Common myeloid progenitor, CD34-positive (primary cell): Measurements from ENCODE around the gene DHX16. TPM values are rescaled to one million over a fixed set of nuclear protein-coding genes. Genes with fewer than 3 reads are reported as not detected.
A peak's percentile ranks its signal among the peaks of the same experiment; 100 is the strongest.
"Not testable (repeated sequence)": the region's sequence is repeated elsewhere in the genome, so short reads cannot be mapped to it uniquely, and the experiment has no call there.

Experiments used
- CTCF ChIA-PET: fragments of 350-600 bp; sonication (Branson Sonifier 250); formaldehyde crosslinking; loops from one replicate; lab custom pipeline; 2021; ENCODE audit warnings: antibody characterized with exemption; lab: Charles Lee
- POLR2A ChIA-PET: fragments of 350-600 bp; sonication (Branson Sonifier 250); formaldehyde crosslinking; loops from one replicate; lab custom pipeline; 2021; ENCODE audit warnings: antibody characterized with exemption; lab: Charles Lee
- DNase-seq, 3 donors: peaks; one replicate each; pipeline versions ENCODE4 v3.0.0 to v3.0.0-alpha.2; 2013
- H3K27ac ChIP-seq, 2 experiments: 1 replicate in 1 of 2; 2 replicates in 1 of 2; pipeline ENCODE4 v1.7.0; 2013; ENCODE audit warnings: inconsistent platforms in 2 of 2, low read length in 2 of 2, mild to moderate bottlenecking in 2 of 2, low read depth in 1 of 2, moderate library complexity in 1 of 2; ENCODE audit not compliant: severe bottlenecking in 2 of 2, insufficient read depth in 1 of 2, poor library complexity in 1 of 2
- H3K27me3 ChIP-seq, 5 experiments: replicated peaks in 2 of 5; 1 replicate in 3 of 5; 2 replicates in 2 of 5; pipeline versions ENCODE4 v1.6.1 to v1.7.0; 2013; ENCODE audit warnings: low read length in 4 of 5, mild to moderate bottlenecking in 2 of 5, moderate library complexity in 2 of 5, inconsistent platforms in 1 of 5; ENCODE audit not compliant: insufficient read depth in 5 of 5, control insufficient read depth in 4 of 5
- H3K36me3 ChIP-seq, 4 experiments: 1 replicate in 2 of 4; 2 replicates in 2 of 4; pipeline versions ENCODE4 v1.6.1 to v1.7.0; 2013; ENCODE audit warnings: low read length in 3 of 4, control low read depth in 1 of 4, mild to moderate bottlenecking in 1 of 4; ENCODE audit not compliant: control insufficient read depth in 4 of 4, insufficient read depth in 4 of 4
- H3K4me1 ChIP-seq, 4 experiments: 1 replicate in 3 of 4; 2 replicates in 1 of 4; pipeline versions ENCODE4 v1.6.1 to v1.7.1; 2013; ENCODE audit warnings: low read length in 3 of 4, mild to moderate bottlenecking in 3 of 4, control low read depth in 1 of 4, inconsistent platforms in 1 of 4, moderate library complexity in 1 of 4; ENCODE audit not compliant: control insufficient read depth in 4 of 4, insufficient read depth in 4 of 4; ENCODE audit errors: control extremely low read depth in 1 of 4
- H3K4me3 ChIP-seq, 7 experiments: 1 replicate in 4 of 7; 2 replicates in 3 of 7; pipeline versions ENCODE4 v1.5.1 to v1.7.0; 2013; ENCODE audit warnings: mild to moderate bottlenecking in 7 of 7, low read length in 6 of 7, moderate library complexity in 6 of 7, inconsistent platforms in 2 of 7, low read depth in 2 of 7, control low read depth in 1 of 7; ENCODE audit not compliant: insufficient read depth in 4 of 7, control insufficient read depth in 1 of 7; ENCODE audit errors: extremely low read depth in 1 of 7
- H3K9me3 ChIP-seq, 5 experiments: 1 replicate in 4 of 5; 2 replicates in 1 of 5; pipeline versions ENCODE4 v1.6.1 to v1.7.1; 2013; ENCODE audit warnings: low read length in 4 of 5, mild to moderate bottlenecking in 2 of 5, inconsistent platforms in 1 of 5, low read depth in 1 of 5, moderate library complexity in 1 of 5; ENCODE audit not compliant: control insufficient read depth in 4 of 5, insufficient read depth in 2 of 5; ENCODE audit errors: control extremely low read depth in 1 of 5
- WGBS: methylation state at CpG from one replicate; pipeline ENCODE4 v1.1.5; 2013; ENCODE audit not compliant: insufficient coverage; 5-methylcytosine and 5-hydroxymethylcytosine counted together
- polyA plus RNA-seq: library from polyadenylated mRNA; unstranded; fragments of 120-200 nt; gene quantifications from one replicate; pipeline ENCODE4 v1.2.1, GENCODE V29; 2013

Gene DHX16
- 28.7 TPM for polyA plus RNA-seq

DNA sequence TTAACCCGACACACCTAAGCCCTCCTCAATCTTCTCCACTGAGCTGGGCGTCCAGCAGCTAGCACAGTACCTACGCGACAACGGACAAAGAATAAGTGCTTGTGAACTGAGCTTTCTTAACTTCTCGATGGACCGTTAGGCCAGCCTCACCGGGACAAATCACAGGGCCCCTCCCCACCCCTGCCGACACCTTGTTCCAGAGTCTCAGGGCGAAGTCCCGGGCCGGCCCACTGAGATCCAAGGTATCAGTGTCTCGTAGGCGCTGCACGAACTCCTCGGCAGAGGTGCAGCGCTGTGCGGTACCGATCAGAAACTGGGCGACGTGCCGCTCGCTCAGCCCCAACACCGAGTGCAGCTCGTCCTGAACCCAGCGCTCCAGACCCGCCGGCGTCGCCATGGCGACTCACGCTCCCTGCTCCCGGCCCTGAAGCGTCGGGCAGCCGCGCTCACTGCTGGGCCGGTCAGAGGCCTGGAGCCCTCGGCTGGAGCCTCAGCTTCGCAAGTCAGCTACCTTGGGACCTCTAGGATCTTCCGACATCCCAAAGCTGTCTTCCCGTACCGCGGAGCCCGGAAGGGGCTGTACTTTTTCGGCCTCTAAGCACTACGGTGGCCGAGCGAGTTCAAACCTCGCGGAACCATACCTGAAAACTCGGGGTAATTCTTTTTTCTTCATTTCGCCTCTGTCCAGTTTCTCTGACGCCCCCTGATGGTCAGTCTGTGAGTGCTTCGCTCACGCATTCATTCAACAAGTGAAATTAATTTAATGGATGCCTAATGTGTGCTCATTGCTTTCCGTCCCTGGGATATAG lies at the start of gene DHX16:
Gene DHX16 (minus strand): TSS at position 562 of the 809 bp plus-strand sequence. CDS start 165 bp downstream, at position 397.
- WGBS = 0% methylated on average over 48 of the region's 57 CpGs
- Histone ChIP-seq H3K36me3 (peaks cover 10 to 47% (median 34%) of the 10 kb centered on the region in 4 experiments), H3K4me3 (peak within 1 kb of the TSS; percentile 76 to 99 (median 94)), H3K4me1 (peaks cover 3 to 20% (median 17%) of the 10 kb centered on the region in 4 experiments), H3K27ac (peak within 1 kb of the TSS; percentile 61 to 83), H3K9me3 (no peaks in the 10 kb centered on the region), H3K27me3 (no peaks in the 10 kb centered on the region)
- POLR2A ChIA-PET = interaction anchor here (0.6 to 0.8 kb wide), 3 partner anchors 62 to 131 kb away, joined by 3 to 10 read pairs (median 3); no protein-coding TSS in a partner anchor
- peak; percentile 96 to 97 (median 97) for DNase-seq
- CTCF ChIA-PET = interaction anchor here (1.0 to 18.0 kb wide), 13 partner anchors 9 to 130 kb away, joined by 3 to 622 read pairs (median 8); partner anchors contain the start of genes ATAT1, C6orf136, IER3 and MDC1

- ChIA-PET CTCF (interaction anchor here (1.1 to 30.1 kb wide), 22 partner anchors 9 to 368 kb away, joined by 3 to 622 read pairs (median 6); partner anchors contain the start of genes DHX16, FLOT1, MRPS18B and NRM), POLR2A (interaction anchor here (0.6 to 5.4 kb wide), 7 partner anchors 10 to 106 kb away, joined by 3 to 56 read pairs (median 4); no protein-coding TSS in a partner anchor)
- peak in 2 of 3 donors; percentile 22 to 42 for DNase-seq
- H3K9me3 ChIP-seq, H3K27me3 ChIP-seq: not testable (repeated sequence)
- Histone ChIP-seq H3K4me1 (peaks cover 14 to 50% (median 42%) of the 10 kb centered on the region in 4 experiments), H3K4me3 (peak overlapping the region; percentile 52 to 100 (median 77)), H3K27ac (peak overlapping the region in 1 of 2 experiments; percentile 81), H3K36me3 (peaks cover 8 to 45% (median 35%) of the 10 kb centered on the region in 4 experiments)
- WGBS = 21% methylated on average over 9 of the region's 10 CpGs
Observed at GRCh38 chr6:30722025-30722279, 49.1 kb upstream of the DHX16 start.

GRCh38 chr6:30721198-30722024 lies 48.6 kb upstream of the DHX16 start:
- H3K4me1 ChIP-seq = peaks cover 18 to 55% (median 47%) of the 10 kb centered on the region in 4 experiments
- CTCF ChIA-PET = interaction anchor here (0.9 to 30.1 kb wide), 17 partner anchors 9 to 238 kb away, joined by 3 to 622 read pairs (median 7); partner anchors contain the start of genes DHX16, FLOT1, MRPS18B and NRM

DNA sequence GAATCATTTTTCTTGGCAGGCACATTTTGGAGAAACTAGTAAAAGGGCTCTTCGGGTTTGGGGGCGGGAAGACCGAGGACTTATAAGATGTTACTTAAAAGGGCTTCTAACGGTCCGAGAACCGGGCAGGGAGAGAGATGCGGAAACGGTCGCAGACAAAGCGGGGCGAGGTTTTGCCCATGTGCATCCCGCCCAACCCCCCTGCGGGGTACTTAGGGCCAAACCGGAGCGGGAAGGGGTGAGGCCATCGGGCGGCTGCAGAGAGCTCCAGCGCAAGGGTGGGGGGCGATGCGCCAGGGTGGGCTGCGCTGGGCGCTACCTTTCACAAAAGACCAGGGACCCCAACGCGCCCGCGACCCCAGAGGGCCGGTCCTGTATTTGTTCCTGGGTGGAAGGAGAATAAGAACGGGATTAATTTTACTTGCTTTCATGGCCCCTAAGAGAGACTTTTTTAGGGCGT lies 48.0 kb upstream of the DHX16 start:
- CTCF ChIA-PET = interaction anchor here (0.9 to 30.1 kb wide), 9 partner anchors 9 to 238 kb away, joined by 3 to 622 read pairs (median 17); partner anchors contain the start of genes DHX16 and FLOT1
- 0% methylated on average over 29 of the region's 29 CpGs for WGBS
- Histone ChIP-seq H3K9me3 (no peaks in the 10 kb centered on the region), H3K27me3 (no peaks in the 10 kb centered on the region), H3K27ac (peak overlapping the region; percentile 79 to 93), H3K36me3 (peaks cover 6 to 41% (median 29%) of the 10 kb centered on the region in 4 experiments), H3K4me1 (peaks cover 19 to 61% (median 48%) of the 10 kb centered on the region in 4 experiments), H3K4me3 (peak overlapping the region; percentile 73 to 100 (median 99))
- DNase-seq = peak; percentile 42 to 77 (median 71)
- POLR2A ChIA-PET = interaction anchor here (0.6 to 5.4 kb wide), 7 partner anchors 11 to 189 kb away, joined by 3 to 56 read pairs (median 3); partner anchors contain the start of genes GNL1 and PRR3

More at GRCh38 chr6:30721198-30722024, 48.6 kb upstream of the DHX16 start:
- Histone ChIP-seq H3K27ac (peak overlapping the region; percentile 79 to 93), H3K27me3 (no peaks in the 10 kb centered on the region), H3K36me3 (peaks cover 8 to 44% (median 32%) of the 10 kb centered on the region in 4 experiments), H3K4me3 (peak overlapping the region; percentile 52 to 100 (median 99)), H3K9me3 (no peaks in the 10 kb centered on the region)
- DNase-seq = peak; percentile 91 to 97 (median 95)
- WGBS = 1% methylated on average over 68 of the region's 71 CpGs
- POLR2A ChIA-PET = interaction anchor here (0.6 to 5.4 kb wide), 9 partner anchors 10 to 165 kb away, joined by 3 to 56 read pairs (median 3); partner anchors contain the start of genes GNL1 and PRR3

- peaks cover 19 to 63% (median 47%) of the 10 kb centered on the region in 4 experiments for H3K4me1 ChIP-seq
- H3K36me3 ChIP-seq = peaks cover 5 to 35% (median 25%) of the 10 kb centered on the region in 4 experiments
- no peaks in the 10 kb centered on the region for H3K27me3 ChIP-seq
- ChIA-PET POLR2A (interaction anchor here (0.6 to 5.4 kb wide), 7 partner anchors 10 to 188 kb away, joined by 3 to 56 read pairs (median 3); partner anchors contain the start of genes GNL1 and PRR3), CTCF (interaction anchor here (0.9 to 30.1 kb wide), 4 partner anchors 11 to 105 kb away, joined by 3 to 622 read pairs (median 4); partner anchors contain the start of gene DHX16)
- DNase-seq = peak; percentile 97 to 99 (median 98)
- no peaks in the 10 kb centered on the region for H3K9me3 ChIP-seq
- WGBS = 0% methylated on average over 30 of the region's 38 CpGs
- peak within 1 kb of the TSS; percentile 79 to 93 for H3K27ac ChIP-seq
- H3K4me3 ChIP-seq = peak within 1 kb of the TSS; percentile 73 to 100 (median 99)
Observed at GRCh38 chr6:30719791-30720737, 47.3 kb upstream of the DHX16 start, which contains the start of gene TUBB. TUBB (plus strand) TSS chr6:30720352; CDS start chr6:30720507, 155 bp downstream.
